PFSK-1 (cell line): ENCODE results near the gene CNGB1.

ENCODE experiments used
- POLR2AphosphoS5 ChIP-seq: IDR thresholded peaks from 2 replicates; pipeline ENCODE4 v1.6.1; 2012; ENCODE audit warnings: low read depth, mild to moderate bottlenecking, control low read depth, low read length, moderate library complexity
- TF ChIP-seq, protein P1 (sequence below), 2 experiments: IDR thresholded peaks; 2 replicates each; pipeline versions ENCODE4 v1.6.1 to v1.8.0; 2011 to 2012; ENCODE audit warnings: low read depth in 2 of 2, low read length in 2 of 2, control low read depth in 1 of 2, inconsistent platforms in 1 of 2, mild to moderate bottlenecking in 1 of 2, moderate library complexity in 1 of 2; ENCODE audit not compliant: insufficient read depth in 1 of 2

DNA sequence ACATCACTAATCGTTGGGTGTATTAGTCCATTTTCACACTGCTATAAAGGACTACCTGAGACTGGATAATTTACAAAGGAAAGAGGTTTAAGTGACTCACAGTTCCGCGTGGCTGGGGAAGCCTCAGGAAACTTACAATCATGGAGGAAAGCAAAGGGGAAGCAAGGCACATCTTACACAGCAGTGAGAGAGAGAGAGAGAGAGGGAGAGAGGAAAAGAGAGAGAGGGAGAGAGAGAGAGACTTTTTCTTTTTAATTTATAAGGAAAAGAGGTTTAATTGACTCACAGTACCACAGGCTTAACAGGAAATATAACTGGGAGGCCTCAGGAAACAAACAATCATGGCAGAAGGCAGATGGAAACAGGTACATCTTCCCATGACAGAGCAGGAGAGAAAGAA is 41.7 kb downstream of the CNGB1 start:
- TF ChIP-seq, protein P1, sequence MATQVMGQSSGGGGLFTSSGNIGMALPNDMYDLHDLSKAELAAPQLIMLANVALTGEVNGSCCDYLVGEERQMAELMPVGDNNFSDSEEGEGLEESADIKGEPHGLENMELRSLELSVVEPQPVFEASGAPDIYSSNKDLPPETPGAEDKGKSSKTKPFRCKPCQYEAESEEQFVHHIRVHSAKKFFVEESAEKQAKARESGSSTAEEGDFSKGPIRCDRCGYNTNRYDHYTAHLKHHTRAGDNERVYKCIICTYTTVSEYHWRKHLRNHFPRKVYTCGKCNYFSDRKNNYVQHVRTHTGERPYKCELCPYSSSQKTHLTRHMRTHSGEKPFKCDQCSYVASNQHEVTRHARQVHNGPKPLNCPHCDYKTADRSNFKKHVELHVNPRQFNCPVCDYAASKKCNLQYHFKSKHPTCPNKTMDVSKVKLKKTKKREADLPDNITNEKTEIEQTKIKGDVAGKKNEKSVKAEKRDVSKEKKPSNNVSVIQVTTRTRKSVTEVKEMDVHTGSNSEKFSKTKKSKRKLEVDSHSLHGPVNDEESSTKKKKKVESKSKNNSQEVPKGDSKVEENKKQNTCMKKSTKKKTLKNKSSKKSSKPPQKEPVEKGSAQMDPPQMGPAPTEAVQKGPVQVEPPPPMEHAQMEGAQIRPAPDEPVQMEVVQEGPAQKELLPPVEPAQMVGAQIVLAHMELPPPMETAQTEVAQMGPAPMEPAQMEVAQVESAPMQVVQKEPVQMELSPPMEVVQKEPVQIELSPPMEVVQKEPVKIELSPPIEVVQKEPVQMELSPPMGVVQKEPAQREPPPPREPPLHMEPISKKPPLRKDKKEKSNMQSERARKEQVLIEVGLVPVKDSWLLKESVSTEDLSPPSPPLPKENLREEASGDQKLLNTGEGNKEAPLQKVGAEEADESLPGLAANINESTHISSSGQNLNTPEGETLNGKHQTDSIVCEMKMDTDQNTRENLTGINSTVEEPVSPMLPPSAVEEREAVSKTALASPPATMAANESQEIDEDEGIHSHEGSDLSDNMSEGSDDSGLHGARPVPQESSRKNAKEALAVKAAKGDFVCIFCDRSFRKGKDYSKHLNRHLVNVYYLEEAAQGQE (IDR thresholded peaks at IDR 0.05; ENCODE audit: insufficient read depth in 1 of 2, low read depth in 2 of 2, low read length in 2 of 2): no peak
- TF ChIP-seq POLR2AphosphoS5: no peak
